HG02571 (cell line): ENCODE measurements around the gene CUL7.
A peak's percentile ranks its signal among the peaks of the same experiment; 100 is the strongest.
"Not testable (repeated sequence)": the region's sequence is repeated elsewhere in the genome, so short reads cannot be mapped to it uniquely, and the experiment has no call there.

Source experiments
- ATAC-seq: cut with Tn5 transposase; IDR thresholded peaks from one replicate; pipeline ENCODE4 v1.9.1; 2021; ENCODE audit warnings: mild to moderate bottlenecking, moderate library complexity; ENCODE audit not compliant: unreplicated experiment

The CUL7 gene

GRCh38 chr6:43053545-43054205 lies at the start of gene CUL7:
CUL7 (minus strand) TSS chr6:43053851; CDS start chr6:43052788, 1,063 bp downstream.
- ATAC-seq, result peak; percentile 91

GRCh38 chr6:43101497-43101896 lies 47.8 kb upstream of the CUL7 start:
- ATAC-seq, result no peak

- ATAC-seq, result no peak
Observed at GRCh38 chr6:43097502-43097901, 43.9 kb upstream of the CUL7 start.

- no peak for ATAC-seq
Observed at GRCh38 chr6:43097098-43097489, 43.4 kb upstream of the CUL7 start.

GRCh38 chr6:43096451-43097097 lies 42.9 kb upstream of the CUL7 start:
- ATAC-seq, result no peak

- no peak for ATAC-seq
Observed at GRCh38 chr6:43095939-43096338, 42.3 kb upstream of the CUL7 start.

- no peak for ATAC-seq
Observed at GRCh38 chr6:43093436-43094289, 40.0 kb upstream of the CUL7 start.

- ATAC-seq, result no peak
Observed at GRCh38 chr6:43092635-43093034, 39.0 kb upstream of the CUL7 start.

- no peak for ATAC-seq
Observed at GRCh38 chr6:43091436-43091991, 37.9 kb upstream of the CUL7 start.

GRCh38 chr6:43091020-43091419 lies 37.4 kb upstream of the CUL7 start:
- ATAC-seq, result no peak

GRCh38 chr6:43090559-43090956 lies 36.9 kb upstream of the CUL7 start:
- ATAC-seq, result no peak

GRCh38 chr6:43089874-43090558 lies 36.4 kb upstream of the CUL7 start:
- no peak for ATAC-seq

- ATAC-seq, result no peak
Observed at GRCh38 chr6:43089467-43089866, 35.8 kb upstream of the CUL7 start.

GRCh38 chr6:43088654-43089056 lies 35.0 kb upstream of the CUL7 start:
- no peak for ATAC-seq

GRCh38 chr6:43086022-43086658 lies 32.5 kb upstream of the CUL7 start:
- no peak for ATAC-seq

GRCh38 chr6:43082806-43083655 lies 29.4 kb upstream of the CUL7 start:
- ATAC-seq, result no peak

GRCh38 chr6:43081922-43082321 lies 28.3 kb upstream of the CUL7 start:
- ATAC-seq, result not testable (repeated sequence)

GRCh38 chr6:43081043-43081442 lies 27.4 kb upstream of the CUL7 start:
- ATAC-seq, result no peak

- ATAC-seq, result no peak
Observed at GRCh38 chr6:43078691-43079090, 25.0 kb upstream of the CUL7 start.
